ENCODE results near the gene ASAP3. TPM values are rescaled to one million over a fixed set of nuclear protein-coding genes. Genes with fewer than 3 reads are reported as not detected.

Gene ASAP3
- total and polyA plus RNA-seq, 2 of the 13 experiments (the other 11 are each of a cell fraction or from before 2014, with no cell fraction given): 32.6 to 37.0 TPM

GRCh38 chr1:23461050-23461449 is 22.9 kb downstream of the ASAP3 start (continued):
- TF ChIP-seq, protein P1, sequence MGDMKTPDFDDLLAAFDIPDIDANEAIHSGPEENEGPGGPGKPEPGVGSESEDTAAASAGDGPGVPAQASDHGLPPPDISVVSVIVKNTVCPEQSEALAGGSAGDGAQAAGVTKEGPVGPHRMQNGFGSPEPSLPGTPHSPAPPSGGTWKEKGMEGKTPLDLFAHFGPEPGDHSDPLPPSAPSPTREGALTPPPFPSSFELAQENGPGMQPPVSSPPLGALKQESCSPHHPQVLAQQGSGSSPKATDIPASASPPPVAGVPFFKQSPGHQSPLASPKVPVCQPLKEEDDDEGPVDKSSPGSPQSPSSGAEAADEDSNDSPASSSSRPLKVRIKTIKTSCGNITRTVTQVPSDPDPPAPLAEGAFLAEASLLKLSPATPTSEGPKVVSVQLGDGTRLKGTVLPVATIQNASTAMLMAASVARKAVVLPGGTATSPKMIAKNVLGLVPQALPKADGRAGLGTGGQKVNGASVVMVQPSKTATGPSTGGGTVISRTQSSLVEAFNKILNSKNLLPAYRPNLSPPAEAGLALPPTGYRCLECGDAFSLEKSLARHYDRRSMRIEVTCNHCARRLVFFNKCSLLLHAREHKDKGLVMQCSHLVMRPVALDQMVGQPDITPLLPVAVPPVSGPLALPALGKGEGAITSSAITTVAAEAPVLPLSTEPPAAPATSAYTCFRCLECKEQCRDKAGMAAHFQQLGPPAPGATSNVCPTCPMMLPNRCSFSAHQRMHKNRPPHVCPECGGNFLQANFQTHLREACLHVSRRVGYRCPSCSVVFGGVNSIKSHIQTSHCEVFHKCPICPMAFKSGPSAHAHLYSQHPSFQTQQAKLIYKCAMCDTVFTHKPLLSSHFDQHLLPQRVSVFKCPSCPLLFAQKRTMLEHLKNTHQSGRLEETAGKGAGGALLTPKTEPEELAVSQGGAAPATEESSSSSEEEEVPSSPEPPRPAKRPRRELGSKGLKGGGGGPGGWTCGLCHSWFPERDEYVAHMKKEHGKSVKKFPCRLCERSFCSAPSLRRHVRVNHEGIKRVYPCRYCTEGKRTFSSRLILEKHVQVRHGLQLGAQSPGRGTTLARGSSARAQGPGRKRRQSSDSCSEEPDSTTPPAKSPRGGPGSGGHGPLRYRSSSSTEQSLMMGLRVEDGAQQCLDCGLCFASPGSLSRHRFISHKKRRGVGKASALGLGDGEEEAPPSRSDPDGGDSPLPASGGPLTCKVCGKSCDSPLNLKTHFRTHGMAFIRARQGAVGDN (CRISPR knock-in tag; IDR thresholded peaks at IDR 0.05): no peak
- TF ChIP-seq HNF4A (CRISPR knock-in tag; IDR thresholded peaks at IDR 0.05) (peak; percentile 52), ZNF879 (CRISPR knock-in tag; IDR thresholded peaks at IDR 0.05) (no peak), ASH2L (IDR thresholded peaks at IDR 0.05; ENCODE audit: insufficient read length, low read depth, low read length) (no peak), RARA (CRISPR knock-in tag; IDR thresholded peaks at IDR 0.05) (peak; percentile 19; the same call in 1 of the 2 replicates), ETV5 (CRISPR knock-in tag; IDR thresholded peaks at IDR 0.05; ENCODE audit: borderline replicate concordance) (peak; percentile 43; the same call in 1 of the 2 replicates), ZNF616 (CRISPR knock-in tag; IDR thresholded peaks at IDR 0.05; ENCODE audit: low read depth) (no peak), KLF12 (CRISPR knock-in tag; IDR thresholded peaks at IDR 0.05; ENCODE audit: borderline replicate concordance) (no peak), ZNF563 (CRISPR knock-in tag; IDR thresholded peaks at IDR 0.05) (no peak), ZNF143 (CRISPR knock-in tag; IDR thresholded peaks at IDR 0.05) (no peak), TFAP4 (IDR thresholded peaks at IDR 0.05; ENCODE audit: borderline replicate concordance, low read depth) (no peak), PHF5A (CRISPR knock-in tag; IDR thresholded peaks at IDR 0.05; ENCODE audit: low read depth, unreplicated experiment) (no peak), NRL (CRISPR knock-in tag; IDR thresholded peaks at IDR 0.05; ENCODE audit: borderline replicate concordance) (no peak), ZNF761 (CRISPR knock-in tag; conservative IDR thresholded peaks at IDR 0.05) (no peak), GMEB2 (CRISPR knock-in tag; IDR thresholded peaks at IDR 0.05; ENCODE audit: low read depth) (no peak), ZNF274 (CRISPR knock-in tag; IDR thresholded peaks at IDR 0.05) (no peak), ZNF335 (CRISPR knock-in tag; IDR thresholded peaks at IDR 0.05) (no peak), ZNF484 (CRISPR knock-in tag; IDR thresholded peaks at IDR 0.05; ENCODE audit: borderline replicate concordance, low read depth) (no peak), TRIM24 (CRISPR knock-in tag; IDR thresholded peaks at IDR 0.05) (no peak), CCAR2 (optimal IDR thresholded peaks at IDR 0.05; ENCODE audit: low read depth, low read length) (no peak)
- TF ChIP-seq, protein P2, sequence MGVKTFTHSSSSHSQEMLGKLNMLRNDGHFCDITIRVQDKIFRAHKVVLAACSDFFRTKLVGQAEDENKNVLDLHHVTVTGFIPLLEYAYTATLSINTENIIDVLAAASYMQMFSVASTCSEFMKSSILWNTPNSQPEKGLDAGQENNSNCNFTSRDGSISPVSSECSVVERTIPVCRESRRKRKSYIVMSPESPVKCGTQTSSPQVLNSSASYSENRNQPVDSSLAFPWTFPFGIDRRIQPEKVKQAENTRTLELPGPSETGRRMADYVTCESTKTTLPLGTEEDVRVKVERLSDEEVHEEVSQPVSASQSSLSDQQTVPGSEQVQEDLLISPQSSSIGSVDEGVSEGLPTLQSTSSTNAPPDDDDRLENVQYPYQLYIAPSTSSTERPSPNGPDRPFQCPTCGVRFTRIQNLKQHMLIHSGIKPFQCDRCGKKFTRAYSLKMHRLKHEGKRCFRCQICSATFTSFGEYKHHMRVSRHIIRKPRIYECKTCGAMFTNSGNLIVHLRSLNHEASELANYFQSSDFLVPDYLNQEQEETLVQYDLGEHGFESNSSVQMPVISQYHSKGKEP (CRISPR knock-in tag; IDR thresholded peaks at IDR 0.05): no peak

Data from HepG2 (cell line).